ENCODE data around the gene PITHD1. TPM values are rescaled to one million over a fixed set of nuclear protein-coding genes. Genes with fewer than 3 reads are reported as not detected.
A peak's percentile ranks its signal among the peaks of the same experiment; 100 is the strongest.

The PITHD1 gene
- total RNA-seq, 6 experiments from 2014 or later = 22.9 to 34.7 (median 30.6) TPM

DNA sequence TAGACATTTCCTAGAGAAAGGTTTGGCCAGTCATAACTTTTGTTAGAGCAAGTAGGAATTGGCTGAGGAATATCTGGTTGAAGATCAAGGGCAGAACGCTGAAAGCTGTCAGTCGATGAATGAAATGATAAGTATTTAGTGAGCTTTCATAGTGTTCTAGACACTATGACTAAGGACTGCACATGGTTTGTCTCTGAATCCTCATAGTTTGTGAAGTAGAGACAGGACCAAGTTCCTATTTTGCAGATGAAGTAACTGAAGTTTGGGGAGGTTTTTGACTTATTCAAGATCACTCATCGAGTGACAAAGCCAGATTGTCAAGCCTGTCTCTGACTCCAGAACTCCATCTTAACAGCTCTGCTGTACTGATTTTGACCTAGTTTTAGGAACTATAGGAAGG is 30.2 kb upstream of the PITHD1 start:
- no peaks in the 10 kb centered on the region for H3K27me3 ChIP-seq
- peaks cover 5 to 41% (median 20%) of the 10 kb centered on the region in 4 donors for H3K36me3 ChIP-seq
- no peak overlapping the region for H3K4me3 ChIP-seq
- intact Hi-C loops (cut with DNase I) = loop anchor here in 1 of 2 donors (10.0 kb wide), 1 partner anchor 53 kb away; the partner anchor contains the start of gene RPL11
- peaks cover 0 to 42% (median 6%) of the 10 kb centered on the region in 4 donors for H3K4me1 ChIP-seq
- no peak overlapping the region for H3K27ac ChIP-seq
- DNase-seq = no peak
- 66% methylated on average over 3 of the region's 3 CpGs for WGBS (ENCODE audit: insufficient coverage, low coverage, low lambda C conversion rate, missing lambda C conversion rate)
- no peaks in the 10 kb centered on the region for H3K9me3 ChIP-seq
- TF ChIP-seq, protein P1, sequence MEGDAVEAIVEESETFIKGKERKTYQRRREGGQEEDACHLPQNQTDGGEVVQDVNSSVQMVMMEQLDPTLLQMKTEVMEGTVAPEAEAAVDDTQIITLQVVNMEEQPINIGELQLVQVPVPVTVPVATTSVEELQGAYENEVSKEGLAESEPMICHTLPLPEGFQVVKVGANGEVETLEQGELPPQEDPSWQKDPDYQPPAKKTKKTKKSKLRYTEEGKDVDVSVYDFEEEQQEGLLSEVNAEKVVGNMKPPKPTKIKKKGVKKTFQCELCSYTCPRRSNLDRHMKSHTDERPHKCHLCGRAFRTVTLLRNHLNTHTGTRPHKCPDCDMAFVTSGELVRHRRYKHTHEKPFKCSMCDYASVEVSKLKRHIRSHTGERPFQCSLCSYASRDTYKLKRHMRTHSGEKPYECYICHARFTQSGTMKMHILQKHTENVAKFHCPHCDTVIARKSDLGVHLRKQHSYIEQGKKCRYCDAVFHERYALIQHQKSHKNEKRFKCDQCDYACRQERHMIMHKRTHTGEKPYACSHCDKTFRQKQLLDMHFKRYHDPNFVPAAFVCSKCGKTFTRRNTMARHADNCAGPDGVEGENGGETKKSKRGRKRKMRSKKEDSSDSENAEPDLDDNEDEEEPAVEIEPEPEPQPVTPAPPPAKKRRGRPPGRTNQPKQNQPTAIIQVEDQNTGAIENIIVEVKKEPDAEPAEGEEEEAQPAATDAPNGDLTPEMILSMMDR (IDR thresholded peaks at IDR 0.05) = no peak
- no peak for TF ChIP-seq POLR2A (IDR thresholded peaks at IDR 0.05)
- ATAC-seq = no peak

- Histone ChIP-seq H3K36me3 (peaks cover 16 to 73% (median 43%) of the 10 kb centered on the region in 4 donors), H3K27me3 (no peaks in the 10 kb centered on the region), H3K27ac (no peak overlapping the region), H3K9me3 (no peaks in the 10 kb centered on the region), H3K4me3 (no peak overlapping the region), H3K4me1 (peaks cover 0 to 25% (median 0%) of the 10 kb centered on the region in 4 donors)
- TF ChIP-seq POLR2A (IDR thresholded peaks at IDR 0.05) = no peak
- TF ChIP-seq, protein P1 (IDR thresholded peaks at IDR 0.05) = peak; percentile 57 to 75 (median 72)
- DNase-seq (no peak), ATAC-seq (peak; percentile 85 to 91 (median 87))
- 27% methylated on average over 11 of the region's 11 CpGs for WGBS (ENCODE audit: insufficient coverage, low coverage, low lambda C conversion rate, missing lambda C conversion rate)
- intact Hi-C loops (cut with DNase I) = loop anchor here in 1 of 2 donors (10.0 kb wide), 1 partner anchor 56 kb away; the partner anchor contains the start of gene RPL11
Observed at GRCh38 chr1:23751050-23751814, 27.0 kb upstream of the PITHD1 start.

- no peak overlapping the region for H3K27ac ChIP-seq
- H3K4me3 ChIP-seq = no peak overlapping the region
- peaks cover 0 to 20% (median 0%) of the 10 kb centered on the region in 4 donors for H3K4me1 ChIP-seq
- H3K27me3 ChIP-seq = no peaks in the 10 kb centered on the region
- DNase-seq (no peak), ATAC-seq (no peak)
- no peaks in the 10 kb centered on the region for H3K9me3 ChIP-seq
- intact Hi-C loops (cut with DNase I) = loop anchor here in 1 of 2 donors (10.0 kb wide), 1 partner anchor 57 kb away; the partner anchor contains the start of gene RPL11
- 75% methylated on average over 4 of the region's 4 CpGs for WGBS (ENCODE audit: insufficient coverage, low coverage, low lambda C conversion rate, missing lambda C conversion rate)
- TF ChIP-seq, protein P1 (IDR thresholded peaks at IDR 0.05) = no peak
- H3K36me3 ChIP-seq = peaks cover 17 to 78% (median 47%) of the 10 kb centered on the region in 4 donors
Observed at GRCh38 chr1:23751815-23752200, 26.4 kb upstream of the PITHD1 start.

DNA sequence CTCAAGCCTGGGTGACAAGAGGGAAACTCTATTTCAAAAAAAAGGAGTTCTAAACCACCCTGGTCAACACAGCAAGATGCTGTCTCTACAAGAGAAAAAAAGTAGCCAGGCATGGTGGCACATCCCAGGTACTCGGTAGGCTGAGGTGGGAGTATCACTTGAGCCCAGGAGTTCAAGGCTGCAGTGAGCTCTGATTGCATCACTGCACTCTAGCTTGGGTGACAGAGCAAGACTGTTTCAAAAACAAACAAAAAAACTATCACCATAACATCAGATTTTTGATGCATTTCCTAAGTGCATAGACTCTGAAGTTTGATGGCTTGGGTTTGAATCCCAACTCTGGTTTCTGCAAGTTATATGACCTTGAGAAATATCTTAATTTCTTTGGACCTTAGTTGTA is 25.3 kb upstream of the PITHD1 start:
- Histone ChIP-seq H3K4me1 (peaks cover 0 to 9% (median 0%) of the 10 kb centered on the region in 4 donors), H3K9me3 (no peaks in the 10 kb centered on the region), H3K27ac (no peak overlapping the region), H3K36me3 (peaks cover 23 to 87% (median 56%) of the 10 kb centered on the region in 4 donors), H3K27me3 (no peaks in the 10 kb centered on the region), H3K4me3 (no peak overlapping the region)
- intact Hi-C loops (cut with DNase I) = loop anchor here in 1 of 2 donors (10.0 kb wide), 1 partner anchor 58 kb away; the partner anchor contains the start of gene RPL11
- ATAC-seq (peak in 2 of 4 donors; percentile 9 to 35), DNase-seq (no peak)
- TF ChIP-seq, protein P1 (IDR thresholded peaks at IDR 0.05) = no peak
- TF ChIP-seq POLR2A (IDR thresholded peaks at IDR 0.05) = no peak
- WGBS (ENCODE audit: insufficient coverage, low coverage, low lambda C conversion rate, missing lambda C conversion rate) = 33% methylated on average over 1 of the region's 1 CpG
